AG09309 (cell line): ENCODE data around the gene ANKRD62.

Experiments
- DNase-seq: peaks from one replicate; pipeline ENCODE4 v3.0.0-alpha.2; 2010; ENCODE audit warnings: low read depth
- H3K4me3 ChIP-seq: 2 replicates; pipeline ENCODE4 v1.5.1; 2011; ENCODE audit warnings: mild to moderate bottlenecking, low read depth, low read length, moderate library complexity; ENCODE audit not compliant: control insufficient read depth
- CTCF ChIP-seq: IDR thresholded peaks from 2 replicates; pipeline ENCODE4 v1.5.1; 2011; ENCODE audit warnings: mild to moderate bottlenecking, low read depth, low read length, inconsistent platforms; ENCODE audit not compliant: insufficient read depth, control insufficient read depth; ENCODE audit errors: missing control alignments

ANKRD62 gene

GRCh38 chr18:12059334-12060181 lies 34.1 kb upstream of the ANKRD62 start:
- DNase-seq: no peak
- H3K4me3 ChIP-seq: no peak overlapping the region

GRCh38 chr18:12060182-12060870 lies 33.3 kb upstream of the ANKRD62 start:
- H3K4me3 ChIP-seq: no peak overlapping the region
- no peak for TF ChIP-seq CTCF
- DNase-seq: no peak

More at GRCh38 chr18:12059334-12060181, 34.1 kb upstream of the ANKRD62 start:
- no peak for TF ChIP-seq CTCF

GRCh38 chr18:12061685-12062084 lies 32.0 kb upstream of the ANKRD62 start:
- DNase-seq: no peak
- no peak for TF ChIP-seq CTCF
- H3K4me3 ChIP-seq: no peak overlapping the region

- DNase-seq: no peak
- no peak overlapping the region for H3K4me3 ChIP-seq
- no peak for TF ChIP-seq CTCF
Observed at GRCh38 chr18:12062974-12063373, 30.7 kb upstream of the ANKRD62 start.

- no peak for TF ChIP-seq CTCF
- no peak overlapping the region for H3K4me3 ChIP-seq
- DNase-seq: no peak
Observed at GRCh38 chr18:12064086-12064763, 29.4 kb upstream of the ANKRD62 start.

GRCh38 chr18:12065397-12065796 lies 28.2 kb upstream of the ANKRD62 start:
- no peak for DNase-seq
- no peak overlapping the region for H3K4me3 ChIP-seq

More at GRCh38 chr18:12065397-12065796, 28.2 kb upstream of the ANKRD62 start:
- TF ChIP-seq CTCF: no peak
